ENCODE results near the gene DNAH3.
"Not testable (repeated sequence)": the region's sequence is repeated elsewhere in the genome, so short reads cannot be mapped to it uniquely, and the experiment has no call there.

The DNAH3 gene, protein sequence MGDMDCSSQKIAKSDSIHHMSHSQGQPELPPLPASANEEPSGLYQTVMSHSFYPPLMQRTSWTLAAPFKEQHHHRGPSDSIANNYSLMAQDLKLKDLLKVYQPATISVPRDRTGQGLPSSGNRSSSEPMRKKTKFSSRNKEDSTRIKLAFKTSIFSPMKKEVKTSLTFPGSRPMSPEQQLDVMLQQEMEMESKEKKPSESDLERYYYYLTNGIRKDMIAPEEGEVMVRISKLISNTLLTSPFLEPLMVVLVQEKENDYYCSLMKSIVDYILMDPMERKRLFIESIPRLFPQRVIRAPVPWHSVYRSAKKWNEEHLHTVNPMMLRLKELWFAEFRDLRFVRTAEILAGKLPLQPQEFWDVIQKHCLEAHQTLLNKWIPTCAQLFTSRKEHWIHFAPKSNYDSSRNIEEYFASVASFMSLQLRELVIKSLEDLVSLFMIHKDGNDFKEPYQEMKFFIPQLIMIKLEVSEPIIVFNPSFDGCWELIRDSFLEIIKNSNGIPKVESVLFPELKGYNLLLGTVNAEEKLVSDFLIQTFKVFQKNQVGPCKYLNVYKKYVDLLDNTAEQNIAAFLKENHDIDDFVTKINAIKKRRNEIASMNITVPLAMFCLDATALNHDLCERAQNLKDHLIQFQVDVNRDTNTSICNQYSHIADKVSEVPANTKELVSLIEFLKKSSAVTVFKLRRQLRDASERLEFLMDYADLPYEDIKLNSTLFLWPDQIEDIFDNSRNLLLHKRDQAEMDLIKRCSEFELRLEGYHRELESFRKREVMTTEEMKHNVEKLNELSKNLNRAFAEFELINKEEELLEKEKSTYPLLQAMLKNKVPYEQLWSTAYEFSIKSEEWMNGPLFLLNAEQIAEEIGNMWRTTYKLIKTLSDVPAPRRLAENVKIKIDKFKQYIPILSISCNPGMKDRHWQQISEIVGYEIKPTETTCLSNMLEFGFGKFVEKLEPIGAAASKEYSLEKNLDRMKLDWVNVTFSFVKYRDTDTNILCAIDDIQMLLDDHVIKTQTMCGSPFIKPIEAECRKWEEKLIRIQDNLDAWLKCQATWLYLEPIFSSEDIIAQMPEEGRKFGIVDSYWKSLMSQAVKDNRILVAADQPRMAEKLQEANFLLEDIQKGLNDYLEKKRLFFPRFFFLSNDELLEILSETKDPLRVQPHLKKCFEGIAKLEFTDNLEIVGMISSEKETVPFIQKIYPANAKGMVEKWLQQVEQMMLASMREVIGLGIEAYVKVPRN (N-terminal part only)
- 0 to 0.13 reads per million in 2 donors for total RNA-seq

DNA sequence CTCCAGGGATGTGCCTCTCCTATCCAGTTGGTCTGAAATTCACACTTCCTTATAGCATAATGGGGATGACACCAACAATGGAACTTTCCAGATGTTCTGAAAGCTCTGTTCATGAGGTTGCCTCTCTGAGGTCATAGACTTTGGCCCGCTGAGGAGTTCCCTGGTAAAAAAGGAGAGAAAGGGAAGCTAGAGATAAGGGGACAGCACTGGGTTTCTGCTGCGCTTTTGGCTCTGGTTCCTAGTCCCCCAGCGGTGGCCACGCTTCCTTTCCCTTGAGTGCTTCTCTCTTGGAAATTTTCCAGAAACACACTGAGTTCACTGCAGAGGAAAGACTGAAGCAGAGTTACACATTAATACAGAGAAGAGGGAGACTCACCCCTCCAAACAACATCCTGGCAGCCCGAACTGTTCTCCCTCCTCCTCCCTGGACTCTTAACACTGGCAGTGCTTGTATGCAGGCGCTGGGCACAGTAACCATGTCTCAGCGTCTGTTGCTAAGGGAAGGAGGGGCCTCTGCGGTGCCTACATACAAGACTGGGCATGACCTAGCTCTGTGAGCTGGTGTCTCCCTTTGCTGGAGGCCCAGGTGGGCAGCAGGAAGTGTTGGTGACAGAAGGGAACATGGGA lies at the start of gene DNAH3:
Gene DNAH3, minus strand, starts transcription at position 472 of the 627 bp plus-strand sequence. CDS start 527 bp downstream, outside the sequence.
- no peak for DNase-seq

DNA sequence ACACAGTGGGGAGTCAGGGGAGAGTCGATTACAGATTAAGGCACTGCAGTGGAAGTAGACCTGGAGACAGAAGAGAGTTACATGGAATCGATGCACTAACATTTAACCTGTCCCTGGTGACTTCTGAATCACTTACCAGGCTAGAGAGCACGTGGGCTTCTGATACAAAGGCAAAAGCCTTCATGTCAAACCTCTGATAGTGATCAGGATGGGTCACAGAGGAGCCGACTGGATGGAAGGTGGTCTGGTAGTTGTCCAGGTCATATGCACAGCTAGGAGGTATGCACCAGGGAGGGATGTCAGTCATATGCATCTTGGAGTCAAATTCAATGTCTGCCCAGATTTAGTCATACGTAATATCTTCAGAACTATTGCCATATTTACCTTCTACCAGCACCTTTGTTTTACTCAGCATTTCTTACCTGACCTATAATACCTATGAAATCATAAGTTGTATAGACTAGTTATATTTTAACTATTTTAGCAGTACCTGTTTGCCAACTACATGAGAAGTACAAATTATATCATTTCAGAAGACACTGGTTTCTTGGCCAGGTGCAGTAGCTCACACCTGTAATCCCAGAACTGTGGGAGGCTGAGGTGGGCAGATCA lies 49.1 kb upstream of the DNAH3 start:
- DNase-seq: no peak

DNA sequence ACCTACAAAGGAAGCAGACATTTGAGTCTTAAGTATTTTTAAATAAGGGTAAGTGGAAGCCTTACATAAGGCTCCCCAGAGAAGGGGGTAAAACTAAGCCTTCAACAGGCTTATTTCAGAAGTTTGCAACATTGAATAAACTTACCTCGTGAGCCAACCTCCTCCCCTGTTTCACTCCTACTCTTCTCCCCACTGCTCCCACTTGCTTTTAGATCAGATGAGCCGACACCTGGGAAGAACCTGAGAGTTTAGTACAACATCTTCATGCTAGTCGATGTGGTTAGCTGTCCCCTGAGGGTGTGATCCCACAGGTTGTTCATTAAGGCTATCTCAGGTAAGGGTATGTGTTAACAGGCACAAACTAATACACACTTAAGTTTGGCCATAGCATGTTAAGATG lies 47.0 kb upstream of the DNAH3 start:
- no peak for DNase-seq

DNA sequence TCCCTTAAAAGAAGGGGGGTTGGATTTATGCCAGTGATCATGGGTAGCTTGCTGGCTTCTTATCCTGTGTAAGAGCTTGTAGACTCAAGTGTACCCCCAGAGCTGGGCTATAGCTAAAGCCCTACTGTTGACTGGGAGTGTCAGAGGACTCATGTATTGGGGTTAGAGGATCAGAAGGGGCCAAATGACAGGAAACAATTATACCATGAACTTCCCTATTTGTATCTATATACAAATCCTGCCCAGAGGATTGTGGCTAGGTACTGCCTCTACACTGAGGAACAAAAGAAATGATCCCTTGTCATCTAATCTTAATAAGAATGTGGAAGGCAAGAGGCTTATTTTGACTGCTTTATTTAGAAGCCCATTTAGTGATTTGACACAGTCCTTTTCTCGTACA lies 46.5 kb upstream of the DNAH3 start:
- no peak for DNase-seq

DNA sequence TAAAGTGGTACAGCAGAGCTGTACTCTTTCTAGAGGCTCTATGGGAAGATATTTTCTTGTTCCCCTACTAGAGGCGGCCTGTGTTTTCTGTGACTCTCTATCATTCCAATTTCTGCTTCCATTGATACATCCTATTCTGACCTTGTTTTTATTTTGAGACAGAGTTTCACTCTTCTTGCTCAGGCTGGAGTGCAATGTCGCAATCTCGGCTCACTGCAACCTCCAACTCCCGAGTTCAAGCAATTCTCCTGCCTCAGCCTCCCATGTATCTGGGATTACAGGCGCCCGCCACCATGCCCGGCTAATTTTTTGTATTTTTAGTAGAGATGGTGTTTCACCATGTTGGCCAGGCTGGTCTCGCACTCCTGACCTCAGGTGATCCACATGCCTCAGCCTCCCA lies 44.7 kb upstream of the DNAH3 start:
- DNase-seq: not testable (repeated sequence)

DNA sequence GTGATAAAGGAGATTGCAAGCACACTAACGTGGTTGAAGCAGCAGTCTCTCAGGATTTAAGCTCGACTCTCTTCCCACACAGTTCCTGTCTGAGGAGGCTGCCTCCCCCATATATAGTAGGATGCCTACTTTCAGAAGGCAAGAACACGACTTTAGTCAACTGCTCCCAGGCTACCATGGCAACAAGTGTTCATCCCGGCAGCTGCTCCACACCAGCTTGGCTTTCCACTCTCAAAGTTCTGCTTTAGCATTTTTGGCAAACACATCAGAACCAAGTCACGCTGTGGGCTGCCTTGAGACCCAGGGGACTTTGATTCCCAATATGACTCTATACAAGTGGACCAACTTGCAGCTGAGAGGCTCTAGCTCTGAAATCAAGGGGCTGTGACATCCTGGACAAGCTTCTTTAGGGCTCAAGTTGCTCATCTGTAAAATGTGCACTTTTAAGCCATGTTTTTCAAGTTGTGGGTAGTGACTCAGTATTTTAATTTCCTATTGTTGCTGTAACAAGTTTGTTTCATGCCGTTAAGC lies 44.2 kb upstream of the DNAH3 start:
- DNase-seq: no peak

DNA sequence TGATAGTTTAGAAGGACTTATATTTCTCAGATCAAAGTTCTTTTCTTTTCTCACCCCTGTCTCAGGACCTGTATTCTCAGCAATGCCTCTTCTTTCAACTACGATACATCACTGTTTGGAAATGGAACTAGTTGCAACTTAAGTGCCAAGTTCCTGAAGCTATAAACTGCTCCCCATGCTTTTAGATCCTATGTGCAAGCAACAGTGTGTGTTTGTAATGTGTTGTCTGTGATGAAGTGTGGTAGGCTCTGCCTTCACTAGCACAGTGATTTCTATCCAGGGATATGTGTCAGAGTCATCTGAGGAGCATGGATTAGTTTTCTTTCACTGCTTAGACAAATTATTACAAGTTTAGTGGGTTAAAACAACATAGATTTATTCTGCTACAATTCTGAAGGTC lies 42.3 kb upstream of the DNAH3 start:
- no peak for DNase-seq

DNA sequence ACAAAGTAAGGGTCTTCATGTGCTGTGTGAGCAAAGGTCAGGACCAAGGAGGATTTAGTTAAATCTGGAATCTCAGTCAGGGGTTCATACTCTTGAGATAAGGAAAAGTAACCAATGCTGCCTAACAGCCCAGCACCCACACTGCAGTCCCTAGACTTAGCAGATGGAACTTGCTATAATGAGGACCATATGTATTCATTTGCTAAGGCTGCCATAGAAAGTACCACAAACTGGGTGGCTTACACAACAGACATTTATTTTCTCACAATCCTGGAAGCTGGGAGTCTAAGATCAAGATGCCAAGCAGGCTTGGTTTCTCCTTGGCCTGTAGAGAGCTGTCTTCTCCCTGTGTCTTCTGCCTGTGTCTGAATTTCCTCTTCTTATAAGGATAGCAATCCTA lies 40.0 kb upstream of the DNAH3 start:
- DNase-seq: no peak

DNA sequence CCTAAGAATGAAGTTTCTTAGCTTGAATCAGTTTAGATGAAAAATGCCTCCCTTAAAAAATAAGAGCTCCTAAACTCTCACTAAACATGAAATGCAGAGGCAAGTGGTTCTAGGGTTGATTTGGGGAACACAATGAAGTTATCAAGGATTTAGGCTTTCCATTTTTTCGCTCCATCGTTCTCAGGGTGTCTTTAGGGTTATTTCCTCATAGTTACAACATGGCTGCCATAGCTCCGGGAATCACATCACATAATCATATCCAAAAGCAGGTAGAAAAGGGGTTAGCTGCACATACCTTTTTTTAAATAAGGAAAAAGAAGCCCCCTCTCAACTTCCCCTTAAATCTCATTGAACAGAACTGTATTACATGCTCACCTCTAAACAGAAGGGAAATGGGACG lies 39.4 kb upstream of the DNAH3 start:
- DNase-seq: no peak

DNA sequence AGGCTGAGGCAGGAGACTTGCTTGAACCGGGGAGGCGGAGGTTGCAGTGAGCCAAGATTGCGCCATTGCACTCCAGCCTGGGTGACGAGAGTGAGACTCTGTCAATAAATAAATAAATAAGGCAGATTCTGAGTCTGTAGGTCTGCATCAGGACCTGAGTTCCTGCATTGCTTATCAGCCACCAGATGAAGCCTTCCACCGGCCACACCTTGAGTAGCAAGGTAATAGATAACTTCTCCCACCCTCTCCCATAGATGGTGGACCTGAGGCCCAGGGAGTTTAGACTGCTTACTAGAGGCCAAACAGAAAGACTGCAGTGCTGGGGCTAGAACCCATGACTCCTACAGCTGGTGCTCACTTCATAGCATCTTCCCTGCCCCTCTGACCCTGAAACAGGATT lies 38.7 kb upstream of the DNAH3 start:
- no peak for DNase-seq

DNA sequence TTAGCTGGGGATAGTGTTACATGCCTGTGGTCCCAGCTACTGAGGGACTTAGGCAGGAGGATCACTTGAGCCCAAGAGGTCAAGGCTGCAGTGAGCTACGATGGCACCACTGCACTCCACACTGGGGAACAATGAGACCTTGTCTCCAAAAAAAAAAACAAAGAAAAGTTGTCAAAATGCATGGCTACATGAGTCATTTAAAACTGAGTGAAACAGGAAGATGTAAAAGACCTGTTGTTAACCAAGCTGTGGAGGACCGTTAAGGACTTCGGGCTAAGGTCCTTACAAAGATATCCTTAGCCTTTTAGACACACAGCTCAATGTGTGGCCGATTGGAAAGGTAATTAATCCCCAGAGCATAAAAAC lies 35.7 kb upstream of the DNAH3 start:
- no peak for DNase-seq

DNA sequence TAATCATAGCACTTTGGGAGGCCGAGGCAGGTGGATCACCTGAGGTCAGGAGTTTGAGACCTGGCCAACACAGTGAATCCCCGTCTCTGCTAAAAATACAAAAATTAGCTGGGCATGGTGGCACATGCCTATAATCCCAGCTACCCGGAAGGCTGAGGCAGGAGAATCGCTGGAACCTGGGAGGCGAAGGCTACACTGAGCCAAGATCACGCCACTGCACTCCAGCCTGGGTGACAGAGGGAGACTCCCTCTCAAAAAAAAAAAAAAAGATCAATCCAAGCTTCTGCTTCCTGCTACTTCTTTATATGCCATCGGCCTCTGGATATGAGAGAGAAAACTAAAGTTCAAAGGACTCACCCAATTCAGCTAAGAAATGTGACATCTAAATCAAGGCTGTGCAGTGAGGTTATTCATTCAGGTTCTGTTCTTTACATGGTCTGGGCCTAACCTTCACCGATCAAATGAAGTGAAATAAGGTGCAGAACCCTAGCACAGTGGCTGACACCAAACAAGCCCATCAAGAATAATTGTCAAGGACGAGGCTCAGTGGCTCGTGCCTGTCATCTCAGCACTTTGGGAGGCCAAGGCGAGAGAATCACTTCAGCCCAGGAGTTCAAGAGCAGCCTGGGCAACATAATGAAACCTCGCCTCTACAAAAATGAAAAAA lies 35.1 kb upstream of the DNAH3 start:
- no peak for DNase-seq

DNA sequence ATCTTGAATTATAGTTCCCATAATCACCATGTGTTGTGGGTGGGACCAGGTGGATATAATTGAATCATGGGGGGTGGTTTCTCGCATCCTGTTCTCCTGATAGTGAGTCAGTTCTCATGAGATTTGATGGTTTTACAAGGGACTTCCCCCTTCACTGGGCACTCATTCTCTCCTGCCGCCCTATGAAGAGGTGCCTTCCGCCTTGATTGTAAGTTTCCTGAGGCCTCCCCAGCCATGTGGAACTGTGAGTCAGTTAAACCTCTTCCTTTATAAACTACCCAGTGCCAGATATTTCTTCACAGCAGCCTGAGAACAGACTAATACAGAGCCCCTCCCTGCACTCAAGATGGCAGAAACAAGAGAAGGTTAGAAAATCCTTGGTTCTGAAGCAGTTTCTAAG lies 34.2 kb upstream of the DNAH3 start:
- DNase-seq: no peak

DNA sequence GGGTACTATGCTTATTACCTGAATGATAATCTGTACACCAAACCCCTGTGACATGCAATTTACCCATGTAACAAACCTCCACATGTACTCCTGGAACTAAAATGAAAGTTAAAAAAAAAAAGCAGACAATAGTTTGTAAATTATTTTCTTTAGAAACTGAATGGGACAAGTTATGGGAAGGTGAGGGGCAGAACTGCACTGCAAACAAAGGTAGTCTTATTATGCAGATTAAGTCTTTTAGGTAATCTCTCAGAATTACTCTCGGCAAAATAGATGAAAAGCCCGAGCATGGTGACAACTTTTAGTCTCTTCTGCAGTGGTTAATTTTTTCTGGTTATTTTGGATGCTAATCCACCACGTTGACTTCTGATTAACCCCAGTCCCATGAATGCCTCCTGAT lies 33.3 kb upstream of the DNAH3 start:
- DNase-seq: no peak

DNA sequence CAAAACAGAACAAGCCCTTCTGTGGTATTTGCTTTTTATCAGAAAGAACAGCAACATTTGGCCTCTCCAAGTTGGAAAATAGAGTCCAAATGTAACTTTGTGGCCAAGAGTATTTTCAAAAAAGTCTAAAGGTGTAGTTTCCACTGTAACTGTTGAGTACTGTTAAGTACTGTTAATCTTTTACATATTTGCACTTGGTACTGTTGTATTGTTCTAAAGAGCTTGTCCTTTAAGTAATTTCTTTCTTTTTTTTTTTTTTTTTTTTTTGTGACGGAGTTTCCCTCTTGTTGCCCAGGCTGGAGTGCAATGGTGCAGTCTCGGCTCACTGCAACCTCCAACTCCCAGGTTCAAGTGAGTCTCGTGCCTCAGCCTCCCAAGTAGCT lies 29.3 kb upstream of the DNAH3 start:
- DNase-seq: no peak

DNA sequence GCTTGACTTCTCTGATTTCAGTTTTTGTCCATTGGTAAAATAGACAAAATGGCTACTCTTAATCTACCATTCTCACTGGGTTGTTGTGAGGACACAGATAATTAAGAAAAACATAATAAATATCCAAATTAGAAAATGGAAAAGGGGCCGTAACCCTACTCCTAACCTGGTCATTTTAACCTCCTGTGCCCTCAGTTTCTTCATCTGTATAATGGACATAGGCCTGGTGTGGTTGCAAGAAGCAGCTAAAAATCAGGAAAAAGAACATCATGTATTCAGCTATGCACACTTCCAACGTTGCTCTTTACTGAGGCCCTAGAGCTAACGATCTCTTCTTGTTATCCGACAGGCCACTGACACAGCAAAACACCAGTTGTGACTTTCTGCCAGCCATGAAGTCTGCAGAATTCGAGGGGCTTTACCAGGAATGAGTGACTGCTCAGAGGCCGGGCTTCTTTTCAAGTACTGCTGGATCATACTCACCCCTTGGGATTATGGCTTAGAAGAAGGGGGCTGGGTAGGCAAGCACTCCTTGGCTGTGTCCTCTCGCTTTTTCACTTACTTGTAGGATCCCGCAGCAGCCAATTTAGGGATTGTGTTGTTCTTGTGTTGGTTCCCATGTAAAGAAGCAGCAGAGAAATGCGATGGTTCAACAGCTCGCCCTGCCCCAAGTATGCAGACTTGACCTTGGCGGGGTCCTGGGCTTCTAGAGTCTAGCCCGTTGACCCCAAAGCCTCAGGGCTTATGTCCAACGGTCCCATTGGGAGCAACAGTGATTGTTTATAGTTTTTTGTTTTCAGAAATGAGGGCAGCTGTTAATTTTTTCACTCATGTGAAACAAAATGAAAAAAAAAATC lies 28.7 kb upstream of the DNAH3 start:
- no peak for DNase-seq

DNA sequence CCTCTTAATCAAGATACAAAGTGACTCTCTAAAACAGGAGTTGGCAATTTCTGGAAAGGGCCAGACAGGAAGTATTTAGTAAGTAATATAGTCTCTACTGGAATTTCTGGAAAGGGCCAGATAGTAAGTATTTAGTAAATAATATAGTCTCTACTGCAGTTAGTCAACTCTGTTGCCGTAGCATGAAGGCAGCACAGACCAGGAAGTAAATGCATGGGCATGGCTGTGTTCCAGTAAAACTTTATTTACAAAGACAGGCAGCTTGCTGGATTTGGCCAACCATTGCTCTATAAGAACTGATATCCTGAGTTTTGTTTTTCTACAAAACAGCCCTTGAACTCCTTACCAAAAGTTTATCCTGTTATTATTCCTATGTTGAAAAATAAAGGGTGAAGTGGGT lies 24.8 kb upstream of the DNAH3 start:
- no peak for DNase-seq

DNA sequence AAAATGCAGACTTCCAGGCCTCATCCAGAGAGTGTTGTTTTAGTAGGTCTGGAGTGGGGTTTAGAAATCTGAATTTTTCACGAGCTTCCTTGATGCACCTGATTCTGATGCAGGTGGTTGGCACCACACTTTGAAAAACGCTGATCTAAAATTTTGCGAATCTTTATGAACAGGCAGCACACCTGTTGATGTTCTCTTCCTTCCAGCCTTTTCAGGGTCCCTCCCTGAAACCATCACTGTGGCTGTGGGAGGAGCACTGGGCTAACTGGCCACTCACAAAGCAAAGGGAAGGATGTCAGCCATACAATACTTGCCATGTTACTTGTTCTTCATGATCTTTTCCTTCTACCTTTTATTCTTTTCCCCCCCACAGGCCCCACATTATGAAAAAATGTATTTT lies 22.0 kb upstream of the DNAH3 start:
- DNase-seq: no peak

DNA sequence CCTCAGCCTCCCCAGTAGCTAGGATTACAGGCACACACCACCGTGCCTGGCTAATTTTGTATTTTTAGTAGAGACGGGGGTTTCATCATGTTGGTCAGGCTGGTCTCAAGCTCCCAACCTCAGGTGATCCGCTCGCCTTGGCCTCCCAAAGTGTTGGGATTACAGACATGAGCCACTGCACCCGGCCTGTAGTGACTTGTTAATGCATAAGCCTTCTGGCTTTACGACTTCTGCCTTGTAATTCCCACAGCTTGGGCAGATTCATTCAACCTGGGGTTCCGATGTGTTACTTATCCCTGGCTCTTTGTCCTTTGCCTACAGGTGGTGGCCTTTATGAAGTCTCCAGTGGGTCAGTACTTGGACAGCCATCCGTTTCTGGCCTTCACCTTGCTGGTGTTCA lies 19.5 kb upstream of the DNAH3 start:
- not testable (repeated sequence) for DNase-seq

DNA sequence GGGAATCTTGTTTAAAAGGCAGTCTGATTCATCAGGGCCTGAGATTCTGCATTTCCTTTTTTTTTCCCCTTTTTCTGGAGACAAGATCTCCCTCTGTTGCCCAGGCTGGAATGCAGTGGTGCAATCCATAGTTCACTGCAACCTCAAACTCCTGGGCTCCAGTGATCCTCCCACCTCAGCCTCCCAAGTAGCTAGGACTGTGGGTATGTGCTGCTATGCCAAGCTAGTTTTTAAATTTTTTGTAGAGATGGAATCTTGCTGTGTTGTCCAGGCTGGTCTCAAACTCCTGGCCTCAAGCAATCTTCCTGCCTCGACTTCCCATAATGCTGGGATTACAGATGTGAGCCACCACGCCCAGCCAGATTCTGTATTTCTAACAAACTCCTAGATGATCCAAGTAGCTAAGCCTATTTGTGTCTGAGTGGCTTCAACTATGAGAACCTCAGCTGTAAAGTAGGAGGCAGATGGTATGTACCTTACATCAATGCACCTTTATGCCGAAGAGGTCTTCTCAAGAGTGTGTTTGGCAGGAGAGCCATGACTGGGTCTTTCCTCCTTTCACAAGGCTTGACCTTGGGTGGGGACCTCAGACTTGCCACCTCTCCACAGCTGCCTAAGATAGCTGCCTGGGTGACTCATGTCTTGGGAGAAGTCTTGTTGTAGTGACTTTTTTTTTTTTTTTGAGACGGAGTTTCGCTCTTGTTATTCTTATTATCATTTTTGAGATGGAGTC lies 18.8 kb upstream of the DNAH3 start:
- DNase-seq: no peak
